ENCODE data around the gene CCZ1B.
"Not testable (repeated sequence)": the region's sequence is repeated elsewhere in the genome, so short reads cannot be mapped to it uniquely, and the experiment has no call there.

Gene CCZ1B

GRCh38 chr7:6800331-6800730 is 25.7 kb downstream of the CCZ1B start:
- not testable (repeated sequence) for H3K9me3 ChIP-seq (ENCODE audit: control insufficient read depth in 2 of 2, low read length in 2 of 2); H3K4me1 ChIP-seq (ENCODE audit: control insufficient read depth in 2 of 2, insufficient read depth in 2 of 2, low read length in 2 of 2); H3K4me3 ChIP-seq (ENCODE audit: low read length in 2 of 2); H3K36me3 ChIP-seq (ENCODE audit: control insufficient read depth in 2 of 2, insufficient read depth in 2 of 2, low read length in 2 of 2); H3K27me3 ChIP-seq (ENCODE audit: control insufficient read depth in 2 of 2, insufficient read depth in 2 of 2, low read length in 2 of 2); H3K9ac ChIP-seq (ENCODE audit: low read depth in 1 of 2, low read length in 2 of 2); H3K27ac ChIP-seq (ENCODE audit: low read depth in 2 of 2, low read length in 2 of 2)

DNA sequence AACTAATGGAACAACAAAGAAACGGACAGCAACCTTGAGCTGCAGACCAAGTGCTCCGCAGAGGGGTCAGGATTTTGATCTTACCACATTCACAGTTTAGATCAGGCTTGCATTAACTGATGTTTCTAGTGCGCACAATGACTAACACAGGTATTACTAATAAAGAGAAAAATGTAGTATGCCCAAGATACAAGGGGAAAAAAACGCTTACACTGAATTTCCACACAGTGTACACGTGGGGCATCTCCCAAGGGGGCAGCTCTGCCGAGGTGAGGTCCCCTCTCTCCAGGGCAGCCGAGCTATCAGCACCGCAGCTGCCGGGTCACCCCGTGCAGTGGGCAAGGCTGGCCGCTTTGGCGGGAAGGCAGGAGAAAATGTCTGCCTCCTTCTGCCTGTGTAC is 26.2 kb downstream of the CCZ1B start:
- not testable (repeated sequence) for H3K27ac ChIP-seq (ENCODE audit: low read depth in 2 of 2, low read length in 2 of 2); H3K9ac ChIP-seq (ENCODE audit: low read depth in 1 of 2, low read length in 2 of 2); H3K9me3 ChIP-seq (ENCODE audit: control insufficient read depth in 2 of 2, low read length in 2 of 2); H3K4me1 ChIP-seq (ENCODE audit: control insufficient read depth in 2 of 2, insufficient read depth in 2 of 2, low read length in 2 of 2); H3K36me3 ChIP-seq (ENCODE audit: control insufficient read depth in 2 of 2, insufficient read depth in 2 of 2, low read length in 2 of 2); H3K27me3 ChIP-seq (ENCODE audit: control insufficient read depth in 2 of 2, insufficient read depth in 2 of 2, low read length in 2 of 2); H3K4me3 ChIP-seq (ENCODE audit: low read length in 2 of 2)

DNA sequence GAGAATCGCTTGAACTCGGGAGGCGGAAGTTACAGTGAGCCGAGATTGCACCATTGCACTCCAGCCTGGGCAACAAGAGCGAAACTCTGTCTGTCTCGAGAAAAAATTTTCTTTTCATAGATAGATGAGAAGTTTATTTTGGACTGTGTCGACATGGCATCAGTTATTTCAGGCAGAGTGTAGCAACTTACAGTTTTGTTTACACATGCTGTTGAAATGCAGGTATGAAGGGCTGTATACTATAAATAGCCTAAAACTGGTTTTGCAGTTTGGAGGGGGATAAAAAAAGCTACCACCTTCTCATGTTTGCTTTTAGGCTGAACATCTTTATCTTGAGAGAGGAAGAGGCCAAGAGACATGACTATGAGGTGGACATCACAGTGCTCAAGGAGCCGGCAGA is 28.0 kb downstream of the CCZ1B start:
- not testable (repeated sequence) for H3K4me1 ChIP-seq (ENCODE audit: control insufficient read depth in 2 of 2, insufficient read depth in 2 of 2, low read length in 2 of 2); H3K27me3 ChIP-seq (ENCODE audit: control insufficient read depth in 2 of 2, insufficient read depth in 2 of 2, low read length in 2 of 2); H3K4me3 ChIP-seq (ENCODE audit: low read length in 2 of 2); H3K9me3 ChIP-seq (ENCODE audit: control insufficient read depth in 2 of 2, low read length in 2 of 2); H3K9ac ChIP-seq (ENCODE audit: low read depth in 1 of 2, low read length in 2 of 2); H3K27ac ChIP-seq (ENCODE audit: low read depth in 2 of 2, low read length in 2 of 2); H3K36me3 ChIP-seq (ENCODE audit: control insufficient read depth in 2 of 2, insufficient read depth in 2 of 2, low read length in 2 of 2)

- not testable (repeated sequence) for H3K27ac ChIP-seq (ENCODE audit: low read depth in 2 of 2, low read length in 2 of 2); H3K9ac ChIP-seq (ENCODE audit: low read depth in 1 of 2, low read length in 2 of 2); H3K4me3 ChIP-seq (ENCODE audit: low read length in 2 of 2); H3K36me3 ChIP-seq (ENCODE audit: control insufficient read depth in 2 of 2, insufficient read depth in 2 of 2, low read length in 2 of 2); H3K9me3 ChIP-seq (ENCODE audit: control insufficient read depth in 2 of 2, low read length in 2 of 2); H3K4me1 ChIP-seq (ENCODE audit: control insufficient read depth in 2 of 2, insufficient read depth in 2 of 2, low read length in 2 of 2); H3K27me3 ChIP-seq (ENCODE audit: control insufficient read depth in 2 of 2, insufficient read depth in 2 of 2, low read length in 2 of 2)
Measured at GRCh38 chr7:6797218-6797617, 28.9 kb downstream of the CCZ1B start.

DNA sequence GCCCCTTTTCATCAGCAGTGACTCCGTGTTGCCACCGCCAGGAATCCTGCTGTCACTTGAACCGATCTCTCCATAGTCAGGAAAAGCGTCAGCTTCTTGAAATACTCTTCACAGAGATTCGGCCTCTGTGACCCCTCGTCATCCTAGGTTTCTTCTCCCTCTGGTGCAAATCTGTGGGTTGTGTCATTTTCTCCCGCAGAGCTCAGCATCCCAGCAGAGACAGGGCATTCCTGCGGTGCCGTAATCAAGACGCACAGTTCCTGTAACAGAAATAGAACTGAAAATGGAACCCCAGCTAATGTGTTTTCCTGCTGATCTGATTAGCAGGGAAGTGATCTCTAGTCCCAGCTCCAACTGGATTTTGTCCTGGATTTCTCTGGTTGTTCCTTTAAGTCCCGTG is 31.8 kb downstream of the CCZ1B start:
- not testable (repeated sequence) for H3K36me3 ChIP-seq (ENCODE audit: control insufficient read depth in 2 of 2, insufficient read depth in 2 of 2, low read length in 2 of 2); H3K4me1 ChIP-seq (ENCODE audit: control insufficient read depth in 2 of 2, insufficient read depth in 2 of 2, low read length in 2 of 2); H3K27me3 ChIP-seq (ENCODE audit: control insufficient read depth in 2 of 2, insufficient read depth in 2 of 2, low read length in 2 of 2); H3K27ac ChIP-seq (ENCODE audit: low read depth in 2 of 2, low read length in 2 of 2); H3K9me3 ChIP-seq (ENCODE audit: control insufficient read depth in 2 of 2, low read length in 2 of 2); H3K9ac ChIP-seq (ENCODE audit: low read depth in 1 of 2, low read length in 2 of 2); H3K4me3 ChIP-seq (ENCODE audit: low read length in 2 of 2)

DNA sequence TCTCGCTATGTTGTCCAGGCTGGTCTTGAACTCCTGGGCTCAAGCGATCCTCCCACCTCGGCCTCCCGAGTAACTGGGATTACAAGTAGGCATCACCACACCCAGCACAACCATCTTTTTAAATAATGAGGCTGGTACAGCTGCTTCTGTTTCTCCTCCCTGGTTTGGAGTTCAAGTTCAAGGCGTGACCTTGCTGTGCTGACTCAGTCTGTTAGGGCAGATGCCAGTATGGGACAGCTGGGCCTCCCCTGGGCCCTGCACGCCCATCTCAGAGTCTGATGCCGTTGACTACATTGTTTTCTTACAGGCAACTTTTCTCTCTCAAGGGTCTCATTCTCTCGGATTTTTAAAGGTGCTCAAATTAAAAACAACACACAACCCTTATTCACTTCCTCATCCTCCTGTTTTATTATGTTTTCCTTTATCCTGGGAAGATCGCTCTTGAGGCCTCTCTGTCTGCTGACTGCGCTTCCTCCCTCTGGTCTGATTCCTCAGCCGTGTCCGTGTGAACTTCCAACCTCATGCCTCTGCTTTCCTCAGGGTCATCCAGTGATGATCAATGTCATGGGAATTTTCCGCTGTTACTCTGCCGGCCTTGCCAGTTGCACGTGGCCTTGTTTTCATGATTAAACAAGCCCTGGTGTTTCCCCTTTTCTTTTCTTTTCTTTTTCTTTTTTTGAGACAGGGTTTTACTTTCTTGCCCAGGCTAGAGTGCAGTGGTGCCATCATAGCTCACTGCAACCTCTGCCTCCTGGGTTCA is 33.8 kb downstream of the CCZ1B start:
- not testable (repeated sequence) for H3K4me1 ChIP-seq (ENCODE audit: control insufficient read depth in 2 of 2, insufficient read depth in 2 of 2, low read length in 2 of 2); H3K9ac ChIP-seq (ENCODE audit: low read depth in 1 of 2, low read length in 2 of 2); H3K36me3 ChIP-seq (ENCODE audit: control insufficient read depth in 2 of 2, insufficient read depth in 2 of 2, low read length in 2 of 2); H3K27me3 ChIP-seq (ENCODE audit: control insufficient read depth in 2 of 2, insufficient read depth in 2 of 2, low read length in 2 of 2); H3K9me3 ChIP-seq (ENCODE audit: control insufficient read depth in 2 of 2, low read length in 2 of 2); H3K4me3 ChIP-seq (ENCODE audit: low read length in 2 of 2); H3K27ac ChIP-seq (ENCODE audit: low read depth in 2 of 2, low read length in 2 of 2)

DNA sequence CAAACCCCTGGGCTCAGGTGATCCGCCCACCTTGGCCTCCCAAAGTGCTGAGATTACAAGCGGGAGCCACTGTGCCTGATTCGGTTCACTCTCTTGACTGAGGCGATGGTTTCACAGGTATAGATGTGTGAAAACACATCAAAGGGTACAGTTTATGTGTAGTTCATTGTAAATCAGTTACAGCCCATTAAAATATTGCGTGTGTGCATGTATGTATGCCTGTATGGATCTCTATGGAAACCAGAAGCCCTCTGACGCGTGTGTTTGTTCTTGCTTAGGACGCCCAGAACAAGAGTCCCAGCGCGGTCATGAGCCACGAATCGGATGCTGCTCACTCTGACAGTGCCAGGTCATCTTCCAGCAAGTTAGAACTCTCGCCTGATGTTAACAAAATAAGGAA is 36.7 kb downstream of the CCZ1B start:
- not testable (repeated sequence) for H3K9ac ChIP-seq (ENCODE audit: low read depth in 1 of 2, low read length in 2 of 2); H3K36me3 ChIP-seq (ENCODE audit: control insufficient read depth in 2 of 2, insufficient read depth in 2 of 2, low read length in 2 of 2); H3K4me3 ChIP-seq (ENCODE audit: low read length in 2 of 2); H3K9me3 ChIP-seq (ENCODE audit: control insufficient read depth in 2 of 2, low read length in 2 of 2); H3K27ac ChIP-seq (ENCODE audit: low read depth in 2 of 2, low read length in 2 of 2); H3K4me1 ChIP-seq (ENCODE audit: control insufficient read depth in 2 of 2, insufficient read depth in 2 of 2, low read length in 2 of 2); H3K27me3 ChIP-seq (ENCODE audit: control insufficient read depth in 2 of 2, insufficient read depth in 2 of 2, low read length in 2 of 2)

DNA sequence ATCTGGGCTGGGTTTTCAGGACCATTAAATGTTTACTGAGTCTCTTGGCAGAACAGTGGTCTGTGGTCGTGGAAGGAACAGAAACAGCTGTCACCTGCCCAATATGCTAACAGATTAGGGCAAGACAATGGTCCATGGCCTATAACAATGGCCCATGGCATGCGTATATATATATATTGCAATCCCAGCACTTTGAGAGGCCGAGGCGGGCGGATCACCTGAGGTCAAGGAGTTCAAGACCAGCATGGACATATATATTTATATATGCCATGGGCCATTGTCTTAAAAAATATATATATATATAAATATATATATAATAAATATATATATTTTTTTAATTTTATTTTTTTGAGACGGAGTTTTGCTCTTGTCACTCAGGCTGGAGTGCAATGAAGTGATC is 44.5 kb downstream of the CCZ1B start:
- H3K9me3 ChIP-seq (ENCODE audit: control insufficient read depth in 2 of 2, low read length in 2 of 2); H3K4me3 ChIP-seq (ENCODE audit: low read length in 2 of 2); H3K4me1 ChIP-seq (ENCODE audit: control insufficient read depth in 2 of 2, insufficient read depth in 2 of 2, low read length in 2 of 2); H3K27ac ChIP-seq (ENCODE audit: low read depth in 2 of 2, low read length in 2 of 2); H3K9ac ChIP-seq (ENCODE audit: low read depth in 1 of 2, low read length in 2 of 2); H3K27me3 ChIP-seq (ENCODE audit: control insufficient read depth in 2 of 2, insufficient read depth in 2 of 2, low read length in 2 of 2); H3K36me3 ChIP-seq (ENCODE audit: control insufficient read depth in 2 of 2, insufficient read depth in 2 of 2, low read length in 2 of 2): not testable (repeated sequence)

GRCh38 chr7:6761186-6761585 is 64.9 kb downstream of the CCZ1B start:
- H3K9me3 ChIP-seq (ENCODE audit: control insufficient read depth in 2 of 2, low read length in 2 of 2); H3K4me1 ChIP-seq (ENCODE audit: control insufficient read depth in 2 of 2, insufficient read depth in 2 of 2, low read length in 2 of 2); H3K9ac ChIP-seq (ENCODE audit: low read depth in 1 of 2, low read length in 2 of 2); H3K27ac ChIP-seq (ENCODE audit: low read depth in 2 of 2, low read length in 2 of 2); H3K4me3 ChIP-seq (ENCODE audit: low read length in 2 of 2); H3K36me3 ChIP-seq (ENCODE audit: control insufficient read depth in 2 of 2, insufficient read depth in 2 of 2, low read length in 2 of 2); H3K27me3 ChIP-seq (ENCODE audit: control insufficient read depth in 2 of 2, insufficient read depth in 2 of 2, low read length in 2 of 2): not testable (repeated sequence)

DNA sequence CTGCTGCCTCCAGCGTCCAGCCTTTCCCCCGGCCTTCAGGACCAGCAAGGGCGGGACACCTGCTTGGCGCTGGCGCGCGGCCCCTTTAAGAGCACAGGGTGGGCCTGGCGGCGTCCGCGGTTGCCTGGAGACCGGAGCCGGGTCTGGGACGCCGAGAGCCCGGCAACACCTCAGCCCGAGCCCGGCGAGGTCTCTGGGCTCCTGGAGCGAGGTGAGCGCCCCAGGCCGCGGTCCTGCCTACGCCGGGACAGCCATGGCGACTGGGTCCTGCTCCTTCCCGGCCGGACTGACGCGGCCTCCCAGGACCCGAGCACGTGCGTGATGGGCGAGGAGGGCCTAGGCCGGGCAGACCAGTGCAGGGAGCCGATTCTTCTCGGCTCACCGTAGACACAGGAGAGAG is 72.1 kb downstream of the CCZ1B start, which contains the start of gene RSPH10B2:
TSS of gene RSPH10B2 (plus strand) at position 140 of the 400 bp plus-strand sequence. CDS start 3,575 bp downstream, outside the sequence.
- H3K4me1 ChIP-seq (ENCODE audit: control insufficient read depth in 2 of 2, insufficient read depth in 2 of 2, low read length in 2 of 2); H3K9me3 ChIP-seq (ENCODE audit: control insufficient read depth in 2 of 2, low read length in 2 of 2); H3K36me3 ChIP-seq (ENCODE audit: control insufficient read depth in 2 of 2, insufficient read depth in 2 of 2, low read length in 2 of 2); H3K4me3 ChIP-seq (ENCODE audit: low read length in 2 of 2); H3K27me3 ChIP-seq (ENCODE audit: control insufficient read depth in 2 of 2, insufficient read depth in 2 of 2, low read length in 2 of 2); H3K27ac ChIP-seq (ENCODE audit: low read depth in 2 of 2, low read length in 2 of 2); H3K9ac ChIP-seq (ENCODE audit: low read depth in 1 of 2, low read length in 2 of 2): not testable (repeated sequence)

GRCh38 chr7:6750173-6750572 is 75.9 kb downstream of the CCZ1B start:
- H3K36me3 ChIP-seq (ENCODE audit: control insufficient read depth in 2 of 2, insufficient read depth in 2 of 2, low read length in 2 of 2); H3K4me3 ChIP-seq (ENCODE audit: low read length in 2 of 2); H3K27ac ChIP-seq (ENCODE audit: low read depth in 2 of 2, low read length in 2 of 2): not testable (repeated sequence)

More at GRCh38 chr7:6750173-6750572, 75.9 kb downstream of the CCZ1B start:
- H3K4me1 ChIP-seq (ENCODE audit: control insufficient read depth in 2 of 2, insufficient read depth in 2 of 2, low read length in 2 of 2); H3K9me3 ChIP-seq (ENCODE audit: control insufficient read depth in 2 of 2, low read length in 2 of 2); H3K27me3 ChIP-seq (ENCODE audit: control insufficient read depth in 2 of 2, insufficient read depth in 2 of 2, low read length in 2 of 2); H3K9ac ChIP-seq (ENCODE audit: low read depth in 1 of 2, low read length in 2 of 2): not testable (repeated sequence)

All from mucosa of rectum (tissue), 2 donors.